Panc1 (cell line): ENCODE results near the gene NDOR1. TPM values are rescaled to one million over a fixed set of nuclear protein-coding genes. Genes with fewer than 3 reads are reported as not detected.
A peak's percentile ranks its signal among the peaks of the same experiment; 100 is the strongest.

Experiments used
- ATAC-seq: fragments of 200-7000 bp; cut with Tn5 transposase; 2 replicates; pipeline ENCODE4 v1.9.1; 2020; ENCODE audit warnings: mild to moderate bottlenecking, moderate library complexity
- BruUV-seq: library from RNA; stranded (reverse); fragments of 400-500 nt; replicated peaks from 2 replicates; lab custom pipeline; 2021; lab: Mats Ljungman, UMichigan
- CTCF ChIA-PET: fragments of 300-600 bp; sonication (Branson Sonifier 250); formaldehyde crosslinking; loops from one replicate; lab custom pipeline; 2022; ENCODE audit warnings: antibody characterized with exemption; lab: Charles Lee
- POLR2A ChIA-PET: fragments of 300-600 bp; sonication (Branson Sonifier 250); formaldehyde crosslinking; loops from one replicate; lab custom pipeline; 2022; ENCODE audit warnings: antibody characterized with exemption; lab: Charles Lee
- DNase-seq: peaks from one replicate; pipeline ENCODE4 v3.0.0-alpha.2; 2010; ENCODE audit warnings: low read depth, low spot score
- H3K27ac ChIP-seq: 2 replicates; pipeline ENCODE4 v1.5.1; 2011; ENCODE audit warnings: mild to moderate bottlenecking, low read length, inconsistent platforms
- H3K27me3 ChIP-seq: fragments of 200-500 bp; sonication (Bioruptor generic); 2 replicates; pipeline ENCODE4 v1.6.0; 2014; ENCODE audit warnings: low read length, inconsistent platforms; ENCODE audit not compliant: control insufficient read depth, insufficient read depth
- H3K36me3 ChIP-seq: fragments of 200-500 bp; sonication (Bioruptor generic); 2 replicates; pipeline ENCODE4 v1.5.1; 2014; ENCODE audit warnings: inconsistent platforms, mild to moderate bottlenecking, low read length, moderate library complexity; ENCODE audit not compliant: control insufficient read depth, insufficient read depth
- H3K4me1 ChIP-seq: 2 replicates; pipeline ENCODE4 v1.5.1; 2011; ENCODE audit warnings: inconsistent platforms, mild to moderate bottlenecking, low read length, moderate library complexity; ENCODE audit not compliant: control insufficient read depth, insufficient read depth
- H3K4me3 ChIP-seq, 2 experiments: 2 replicates each; pipeline ENCODE4 v1.5.1; 2011 to 2012; ENCODE audit warnings: low read depth in 2 of 2, low read length in 2 of 2, mild to moderate bottlenecking in 2 of 2, inconsistent platforms in 1 of 2, moderate library complexity in 1 of 2
- H3K9me3 ChIP-seq: fragments of 200-500 bp; sonication (Bioruptor generic); 2 replicates; pipeline ENCODE4 v1.5.1; 2014; ENCODE audit warnings: low read depth, mild to moderate bottlenecking, inconsistent platforms, low read length, moderate library complexity; ENCODE audit not compliant: control insufficient read depth, insufficient read depth
- POLR2AphosphoS5 ChIP-seq: IDR thresholded peaks from 2 replicates; pipeline ENCODE4 v1.6.1; 2012; ENCODE audit warnings: mild to moderate bottlenecking, low read depth, low read length, moderate library complexity
- SIN3A ChIP-seq: IDR thresholded peaks from 2 replicates; pipeline ENCODE4 v1.6.1; 2012; ENCODE audit warnings: low read depth, mild to moderate bottlenecking, low read length, moderate library complexity, borderline replicate concordance; ENCODE audit not compliant: insufficient read depth
- TCF7L2 ChIP-seq: IDR thresholded peaks from 2 replicates; pipeline ENCODE4 v1.6.1; 2011; ENCODE audit warnings: mild to moderate bottlenecking, low read depth, low read length, inconsistent platforms
- in situ Hi-C: cut with HindIII; loops from 2 replicates; pipeline ENCODE4 v1.10.0; 2016; ENCODE audit warnings: low sequenced_read_pairs, low pct_unique_long_range_greater_than_20kb
- intact Hi-C: fragments of 100-400 bp; cut with micrococcal nuclease; formaldehyde crosslinking; loops from one replicate; pipeline ENCODE4 v1.10.0; 2022; ENCODE audit not compliant: unreplicated experiment
- total RNA-seq: library from RNA; stranded (reverse); gene quantifications from one replicate; pipeline ENCODE4 v1.2.1, GENCODE V29; 2021; ENCODE audit not compliant: unreplicated experiment
- TF ChIP-seq, protein P1 (sequence below): fragments of 450-650 bp; IDR thresholded peaks from 2 replicates; pipeline ENCODE4 v1.5.1; 2017; ENCODE audit warnings: mild to moderate bottlenecking
- TF ChIP-seq, protein P2 (sequence below), 2 experiments: IDR thresholded peaks; 2 replicates each; pipeline ENCODE4 v1.6.1; 2011 to 2012; ENCODE audit warnings: low read depth in 2 of 2, control low read depth in 1 of 2, low read length in 1 of 2, mild to moderate bottlenecking in 1 of 2, moderate library complexity in 1 of 2; ENCODE audit not compliant: insufficient read depth in 1 of 2

The NDOR1 gene
- total RNA-seq, 1 experiment from 2014 or later, result 15.6 TPM

DNA sequence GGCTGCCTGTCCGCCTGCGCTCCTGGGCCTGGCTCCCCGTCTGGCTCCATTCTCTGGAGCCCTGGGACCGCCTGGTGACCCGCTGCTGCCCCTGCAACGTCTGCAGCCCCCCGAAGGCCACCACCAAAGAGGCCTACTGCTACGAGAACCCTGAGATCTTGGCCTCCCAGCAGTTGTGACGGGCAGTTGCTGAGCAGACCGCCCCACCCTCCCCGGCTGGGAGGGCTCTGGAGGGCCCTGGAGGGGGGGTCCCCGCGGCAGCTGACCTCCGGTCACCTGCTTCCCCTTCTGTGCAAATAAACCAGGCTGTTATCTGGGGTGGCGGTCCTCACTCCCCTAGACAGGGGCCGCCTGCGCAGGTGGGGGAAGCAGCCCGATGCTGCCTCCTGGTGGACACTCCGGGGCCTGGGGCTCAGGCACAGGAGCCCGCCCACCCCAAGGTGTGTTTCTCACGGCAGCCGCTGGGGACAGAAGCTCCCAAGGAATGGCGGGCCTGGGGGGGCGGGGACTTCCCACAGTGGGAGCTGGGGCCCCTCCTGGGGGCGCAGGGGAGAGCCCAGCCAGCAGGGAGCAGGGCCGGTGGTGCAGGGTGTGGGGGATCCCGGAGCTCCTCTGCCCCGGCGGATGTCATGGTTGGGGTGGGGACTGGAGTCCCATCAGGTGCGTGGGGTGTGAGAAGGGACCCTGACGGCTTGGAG, 30.9 kb downstream of the NDOR1 start:
- H3K27me3 ChIP-seq, result no peaks in the 10 kb centered on the region
- TF ChIP-seq, protein P1, sequence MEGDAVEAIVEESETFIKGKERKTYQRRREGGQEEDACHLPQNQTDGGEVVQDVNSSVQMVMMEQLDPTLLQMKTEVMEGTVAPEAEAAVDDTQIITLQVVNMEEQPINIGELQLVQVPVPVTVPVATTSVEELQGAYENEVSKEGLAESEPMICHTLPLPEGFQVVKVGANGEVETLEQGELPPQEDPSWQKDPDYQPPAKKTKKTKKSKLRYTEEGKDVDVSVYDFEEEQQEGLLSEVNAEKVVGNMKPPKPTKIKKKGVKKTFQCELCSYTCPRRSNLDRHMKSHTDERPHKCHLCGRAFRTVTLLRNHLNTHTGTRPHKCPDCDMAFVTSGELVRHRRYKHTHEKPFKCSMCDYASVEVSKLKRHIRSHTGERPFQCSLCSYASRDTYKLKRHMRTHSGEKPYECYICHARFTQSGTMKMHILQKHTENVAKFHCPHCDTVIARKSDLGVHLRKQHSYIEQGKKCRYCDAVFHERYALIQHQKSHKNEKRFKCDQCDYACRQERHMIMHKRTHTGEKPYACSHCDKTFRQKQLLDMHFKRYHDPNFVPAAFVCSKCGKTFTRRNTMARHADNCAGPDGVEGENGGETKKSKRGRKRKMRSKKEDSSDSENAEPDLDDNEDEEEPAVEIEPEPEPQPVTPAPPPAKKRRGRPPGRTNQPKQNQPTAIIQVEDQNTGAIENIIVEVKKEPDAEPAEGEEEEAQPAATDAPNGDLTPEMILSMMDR, result peak; percentile 98
- TF ChIP-seq, protein P2, sequence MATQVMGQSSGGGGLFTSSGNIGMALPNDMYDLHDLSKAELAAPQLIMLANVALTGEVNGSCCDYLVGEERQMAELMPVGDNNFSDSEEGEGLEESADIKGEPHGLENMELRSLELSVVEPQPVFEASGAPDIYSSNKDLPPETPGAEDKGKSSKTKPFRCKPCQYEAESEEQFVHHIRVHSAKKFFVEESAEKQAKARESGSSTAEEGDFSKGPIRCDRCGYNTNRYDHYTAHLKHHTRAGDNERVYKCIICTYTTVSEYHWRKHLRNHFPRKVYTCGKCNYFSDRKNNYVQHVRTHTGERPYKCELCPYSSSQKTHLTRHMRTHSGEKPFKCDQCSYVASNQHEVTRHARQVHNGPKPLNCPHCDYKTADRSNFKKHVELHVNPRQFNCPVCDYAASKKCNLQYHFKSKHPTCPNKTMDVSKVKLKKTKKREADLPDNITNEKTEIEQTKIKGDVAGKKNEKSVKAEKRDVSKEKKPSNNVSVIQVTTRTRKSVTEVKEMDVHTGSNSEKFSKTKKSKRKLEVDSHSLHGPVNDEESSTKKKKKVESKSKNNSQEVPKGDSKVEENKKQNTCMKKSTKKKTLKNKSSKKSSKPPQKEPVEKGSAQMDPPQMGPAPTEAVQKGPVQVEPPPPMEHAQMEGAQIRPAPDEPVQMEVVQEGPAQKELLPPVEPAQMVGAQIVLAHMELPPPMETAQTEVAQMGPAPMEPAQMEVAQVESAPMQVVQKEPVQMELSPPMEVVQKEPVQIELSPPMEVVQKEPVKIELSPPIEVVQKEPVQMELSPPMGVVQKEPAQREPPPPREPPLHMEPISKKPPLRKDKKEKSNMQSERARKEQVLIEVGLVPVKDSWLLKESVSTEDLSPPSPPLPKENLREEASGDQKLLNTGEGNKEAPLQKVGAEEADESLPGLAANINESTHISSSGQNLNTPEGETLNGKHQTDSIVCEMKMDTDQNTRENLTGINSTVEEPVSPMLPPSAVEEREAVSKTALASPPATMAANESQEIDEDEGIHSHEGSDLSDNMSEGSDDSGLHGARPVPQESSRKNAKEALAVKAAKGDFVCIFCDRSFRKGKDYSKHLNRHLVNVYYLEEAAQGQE (IDR thresholded peaks at IDR 0.05; ENCODE audit: insufficient read depth in 1 of 2, low read depth in 2 of 2, low read length in 1 of 2), result no peak
- ATAC-seq, result peak; percentile 57
- ChIA-PET POLR2A (interaction anchor here (0.6 kb wide), 1 partner anchor 122 kb away, joined by 4 read pairs; the partner anchor contains the start of gene DPP7), CTCF (interaction anchor here (0.6 to 1.0 kb wide), 8 partner anchors 10 to 150 kb away, joined by 3 to 10 read pairs (median 3); partner anchors contain the start of genes MAN1B1, STPG3 and TPRN)
- no TSS peak for BruUV-seq
- in situ Hi-C loops (no loop called here), intact Hi-C loops (no loop called here)
- no peak overlapping the region for H3K4me3 ChIP-seq
- DNase-seq, result no peak
- peaks cover 26% of the 10 kb centered on the region for H3K4me1 ChIP-seq
- H3K9me3 ChIP-seq, result no peaks in the 10 kb centered on the region
- H3K36me3 ChIP-seq, result no peaks in the 10 kb centered on the region; the same call in 1 of the 2 replicates
- H3K27ac ChIP-seq, result peak overlapping the region; percentile 61

DNA sequence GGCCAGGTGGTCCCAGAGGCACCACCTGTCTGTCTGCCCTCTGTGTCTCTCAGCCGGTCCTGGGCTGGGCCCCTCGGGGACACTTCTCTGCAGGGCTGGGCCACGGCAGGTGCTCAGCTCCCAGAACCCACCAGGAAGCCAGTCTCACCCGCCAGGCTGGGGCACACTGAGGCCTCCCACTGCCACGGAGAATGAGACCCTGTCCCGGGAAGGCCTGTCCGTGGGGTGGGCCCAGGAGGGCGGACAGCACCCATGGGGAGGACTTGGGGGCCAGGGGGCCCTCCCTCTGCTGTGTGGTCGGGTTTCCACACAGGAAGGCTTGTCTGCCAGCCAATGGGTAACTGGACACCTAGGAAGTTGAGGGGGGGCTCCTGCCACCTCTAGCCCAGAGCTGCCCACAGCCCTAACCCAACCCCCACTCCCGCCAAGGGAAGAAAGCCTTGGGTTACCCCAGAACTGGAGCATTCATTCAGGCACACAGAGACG, 31.5 kb downstream of the NDOR1 start:
- Histone ChIP-seq H3K9me3 (no peaks in the 10 kb centered on the region), H3K36me3 (peaks cover under 1% of the 10 kb centered on the region), H3K27me3 (no peaks in the 10 kb centered on the region), H3K27ac (peak overlapping the region; percentile 61), H3K4me3 (no peak overlapping the region), H3K4me1 (peaks cover 26% of the 10 kb centered on the region)
- no peak for DNase-seq
- ChIA-PET POLR2A (no interaction called here), CTCF (interaction anchor here (0.6 to 1.0 kb wide), 7 partner anchors 11 to 150 kb away, joined by 3 to 10 read pairs (median 3); partner anchors contain the start of genes MAN1B1, STPG3 and TPRN)
- no TSS peak for BruUV-seq
- intact Hi-C loops, result no loop called here
- in situ Hi-C loops, result no loop called here
- no peak for TF ChIP-seq SIN3A
- TF ChIP-seq, protein P1, result no peak
- no peak for TF ChIP-seq TCF7L2
- TF ChIP-seq, protein P2 (IDR thresholded peaks at IDR 0.05; ENCODE audit: insufficient read depth in 1 of 2, low read depth in 2 of 2, low read length in 1 of 2), result no peak
- TF ChIP-seq POLR2AphosphoS5, result no peak
- ATAC-seq, result no peak
